Kidney tubule cell (primary cell): ENCODE results near the gene ENDOG.
"Not testable (repeated sequence)": the region's sequence is repeated elsewhere in the genome, so short reads cannot be mapped to it uniquely, and the experiment has no call there.

Source experiments
- DNase-seq: peaks from one replicate; pipeline ENCODE4 v3.0.0-alpha.2; 2018; ENCODE audit warnings: low spot score

Gene ENDOG

GRCh38 chr9:128862401-128862851, 44.1 kb downstream of the ENDOG start:
- no peak for DNase-seq

- DNase-seq: peak; percentile 79
Observed at GRCh38 chr9:128863647-128864046, 45.3 kb downstream of the ENDOG start.

- no peak for DNase-seq
Observed at GRCh38 chr9:128870128-128870940, 52.0 kb downstream of the ENDOG start.

GRCh38 chr9:128870941-128871265, 52.6 kb downstream of the ENDOG start:
- not testable (repeated sequence) for DNase-seq
